Activated CD4-positive, alpha-beta T cell treated with anti-CD3 and anti-CD28 coated beads, Interleukin-2, amount 50 U/mL, for 48 hours (primary cell): ENCODE measurements around the gene GRHL3.
A peak's percentile ranks its signal among the peaks of the same experiment; 100 is the strongest.
"Not testable (repeated sequence)": the region's sequence is repeated elsewhere in the genome, so short reads cannot be mapped to it uniquely, and the experiment has no call there.

Experiments used
- DNase-seq, 2 experiments: peaks; one replicate each; pipeline ENCODE4 v3.0.0-alpha.2; 2020

GRHL3 gene

GRCh38 chr1:24319312-24319863, at the start of gene GRHL3:
GRHL3 (plus strand) TSS chr1:24319357; CDS start chr1:24319552, 195 bp downstream.
- peak in 1 of 2 experiments; percentile 14 for DNase-seq

GRCh38 chr1:24274203-24275103, 44.7 kb upstream of the GRHL3 start:
- not testable (repeated sequence) for DNase-seq

- DNase-seq: no peak
Measured at GRCh38 chr1:24275104-24275410, 44.1 kb upstream of the GRHL3 start.

GRCh38 chr1:24275510-24275909, 43.6 kb upstream of the GRHL3 start:
- DNase-seq: no peak

- no peak for DNase-seq
Measured at GRCh38 chr1:24276791-24277190, 42.4 kb upstream of the GRHL3 start.

- DNase-seq: peak in 1 of 2 experiments; percentile 7
Measured at GRCh38 chr1:24277420-24278169, 41.6 kb upstream of the GRHL3 start.

- no peak for DNase-seq
Measured at GRCh38 chr1:24278726-24279125, 40.4 kb upstream of the GRHL3 start.

- no peak for DNase-seq
Measured at GRCh38 chr1:24279590-24280232, 39.4 kb upstream of the GRHL3 start.

- DNase-seq: no peak
Measured at GRCh38 chr1:24281591-24281990, 37.6 kb upstream of the GRHL3 start.

GRCh38 chr1:24282491-24282890, 36.7 kb upstream of the GRHL3 start:
- DNase-seq: no peak

GRCh38 chr1:24283326-24284155, 35.6 kb upstream of the GRHL3 start:
- DNase-seq: no peak

- DNase-seq: no peak
Measured at GRCh38 chr1:24284156-24284471, 35.0 kb upstream of the GRHL3 start.

GRCh38 chr1:24285231-24285630, 33.9 kb upstream of the GRHL3 start:
- no peak for DNase-seq

GRCh38 chr1:24286246-24287010, 32.7 kb upstream of the GRHL3 start:
- no peak for DNase-seq

- DNase-seq: not testable (repeated sequence)
Measured at GRCh38 chr1:24287779-24288178, 31.4 kb upstream of the GRHL3 start.

GRCh38 chr1:24288479-24288878, 30.7 kb upstream of the GRHL3 start:
- DNase-seq: no peak

- DNase-seq: no peak
Measured at GRCh38 chr1:24289937-24290595, 29.1 kb upstream of the GRHL3 start.

GRCh38 chr1:24290933-24291487, 28.1 kb upstream of the GRHL3 start:
- no peak for DNase-seq

- DNase-seq: no peak
Measured at GRCh38 chr1:24292103-24292502, 27.1 kb upstream of the GRHL3 start.

GRCh38 chr1:24292887-24293286, 26.3 kb upstream of the GRHL3 start:
- DNase-seq: no peak
